ENCODE results near the gene EPS15.

DNA sequence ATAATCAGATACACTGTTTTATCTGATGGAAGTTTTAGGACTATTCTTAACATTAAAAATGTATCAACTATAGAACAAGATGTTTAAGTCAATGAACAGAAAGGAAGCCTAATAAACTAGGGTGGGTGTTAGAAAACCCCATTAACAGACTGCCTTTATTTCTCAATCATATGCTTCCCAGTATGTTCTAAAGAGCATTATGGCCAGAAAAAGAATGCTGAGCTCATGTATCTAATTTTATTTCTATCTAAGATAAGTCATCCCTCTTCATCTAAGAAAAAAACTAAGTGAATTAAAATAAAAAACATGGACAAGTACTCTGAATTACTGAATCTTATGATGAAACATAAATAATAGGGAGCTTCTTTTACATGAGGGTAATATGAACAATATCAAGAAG lies 102.2 kb downstream of the EPS15 start:
- TF ChIP-seq, protein P1, sequence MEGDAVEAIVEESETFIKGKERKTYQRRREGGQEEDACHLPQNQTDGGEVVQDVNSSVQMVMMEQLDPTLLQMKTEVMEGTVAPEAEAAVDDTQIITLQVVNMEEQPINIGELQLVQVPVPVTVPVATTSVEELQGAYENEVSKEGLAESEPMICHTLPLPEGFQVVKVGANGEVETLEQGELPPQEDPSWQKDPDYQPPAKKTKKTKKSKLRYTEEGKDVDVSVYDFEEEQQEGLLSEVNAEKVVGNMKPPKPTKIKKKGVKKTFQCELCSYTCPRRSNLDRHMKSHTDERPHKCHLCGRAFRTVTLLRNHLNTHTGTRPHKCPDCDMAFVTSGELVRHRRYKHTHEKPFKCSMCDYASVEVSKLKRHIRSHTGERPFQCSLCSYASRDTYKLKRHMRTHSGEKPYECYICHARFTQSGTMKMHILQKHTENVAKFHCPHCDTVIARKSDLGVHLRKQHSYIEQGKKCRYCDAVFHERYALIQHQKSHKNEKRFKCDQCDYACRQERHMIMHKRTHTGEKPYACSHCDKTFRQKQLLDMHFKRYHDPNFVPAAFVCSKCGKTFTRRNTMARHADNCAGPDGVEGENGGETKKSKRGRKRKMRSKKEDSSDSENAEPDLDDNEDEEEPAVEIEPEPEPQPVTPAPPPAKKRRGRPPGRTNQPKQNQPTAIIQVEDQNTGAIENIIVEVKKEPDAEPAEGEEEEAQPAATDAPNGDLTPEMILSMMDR (IDR thresholded peaks at IDR 0.05) = no peak
- TF ChIP-seq, protein P2, sequence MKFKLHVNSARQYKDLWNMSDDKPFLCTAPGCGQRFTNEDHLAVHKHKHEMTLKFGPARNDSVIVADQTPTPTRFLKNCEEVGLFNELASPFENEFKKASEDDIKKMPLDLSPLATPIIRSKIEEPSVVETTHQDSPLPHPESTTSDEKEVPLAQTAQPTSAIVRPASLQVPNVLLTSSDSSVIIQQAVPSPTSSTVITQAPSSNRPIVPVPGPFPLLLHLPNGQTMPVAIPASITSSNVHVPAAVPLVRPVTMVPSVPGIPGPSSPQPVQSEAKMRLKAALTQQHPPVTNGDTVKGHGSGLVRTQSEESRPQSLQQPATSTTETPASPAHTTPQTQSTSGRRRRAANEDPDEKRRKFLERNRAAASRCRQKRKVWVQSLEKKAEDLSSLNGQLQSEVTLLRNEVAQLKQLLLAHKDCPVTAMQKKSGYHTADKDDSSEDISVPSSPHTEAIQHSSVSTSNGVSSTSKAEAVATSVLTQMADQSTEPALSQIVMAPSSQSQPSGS (CRISPR knock-in tag; IDR thresholded peaks at IDR 0.05; ENCODE audit: borderline replicate concordance, low read depth) = no peak
- TF ChIP-seq, protein P3, sequence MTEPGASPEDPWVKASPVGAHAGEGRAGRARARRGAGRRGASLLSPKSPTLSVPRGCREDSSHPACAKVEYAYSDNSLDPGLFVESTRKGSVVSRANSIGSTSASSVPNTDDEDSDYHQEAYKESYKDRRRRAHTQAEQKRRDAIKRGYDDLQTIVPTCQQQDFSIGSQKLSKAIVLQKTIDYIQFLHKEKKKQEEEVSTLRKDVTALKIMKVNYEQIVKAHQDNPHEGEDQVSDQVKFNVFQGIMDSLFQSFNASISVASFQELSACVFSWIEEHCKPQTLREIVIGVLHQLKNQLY (CRISPR knock-in tag; IDR thresholded peaks at IDR 0.05) = no peak
- TF ChIP-seq FOXK1 (CRISPR knock-in tag; IDR thresholded peaks at IDR 0.05) = no peak
- no peak for TF ChIP-seq TP53 (CRISPR knock-in tag; IDR thresholded peaks at IDR 0.05)
- TF ChIP-seq TCF7 (CRISPR knock-in tag; IDR thresholded peaks at IDR 0.05; ENCODE audit: low read depth) = no peak
- no peak for TF ChIP-seq ZNF219 (CRISPR knock-in tag; IDR thresholded peaks at IDR 0.05; ENCODE audit: borderline replicate concordance)
- TF ChIP-seq, protein P4, sequence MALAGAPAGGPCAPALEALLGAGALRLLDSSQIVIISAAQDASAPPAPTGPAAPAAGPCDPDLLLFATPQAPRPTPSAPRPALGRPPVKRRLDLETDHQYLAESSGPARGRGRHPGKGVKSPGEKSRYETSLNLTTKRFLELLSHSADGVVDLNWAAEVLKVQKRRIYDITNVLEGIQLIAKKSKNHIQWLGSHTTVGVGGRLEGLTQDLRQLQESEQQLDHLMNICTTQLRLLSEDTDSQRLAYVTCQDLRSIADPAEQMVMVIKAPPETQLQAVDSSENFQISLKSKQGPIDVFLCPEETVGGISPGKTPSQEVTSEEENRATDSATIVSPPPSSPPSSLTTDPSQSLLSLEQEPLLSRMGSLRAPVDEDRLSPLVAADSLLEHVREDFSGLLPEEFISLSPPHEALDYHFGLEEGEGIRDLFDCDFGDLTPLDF (CRISPR knock-in tag; IDR thresholded peaks at IDR 0.05) = no peak
- no peak for TF ChIP-seq JUN (CRISPR knock-in tag; IDR thresholded peaks at IDR 0.05)
- TF ChIP-seq CBFB (CRISPR knock-in tag; IDR thresholded peaks at IDR 0.05; ENCODE audit: low read depth) = no peak
